Putamen (tissue), 1 donor: Measurements from ENCODE around the gene CDK14.

Source experiments
- DNase-seq: peaks from one replicate; pipeline ENCODE4 v3.0.0-alpha.2; 2016; ENCODE audit warnings: low spot score

CDK14 gene

GRCh38 chr7:91007371-91007770 lies 411.2 kb downstream of the CDK14 start:
- no peak for DNase-seq

GRCh38 chr7:91013078-91013477 lies 417.0 kb downstream of the CDK14 start:
- no peak for DNase-seq

- no peak for DNase-seq
These were observed 423.7 kb downstream of the CDK14 start for GRCh38 chr7:91019686-91020385.

- no peak for DNase-seq
These were observed 424.7 kb downstream of the CDK14 start for GRCh38 chr7:91020636-91021385.

- DNase-seq, result no peak
These were observed 425.8 kb downstream of the CDK14 start for GRCh38 chr7:91021956-91022355.

- DNase-seq, result no peak
These were observed 429.8 kb downstream of the CDK14 start for GRCh38 chr7:91025906-91026390.

GRCh38 chr7:91029688-91030087 lies 433.6 kb downstream of the CDK14 start:
- DNase-seq, result no peak

GRCh38 chr7:91030680-91031380 lies 434.7 kb downstream of the CDK14 start:
- DNase-seq, result no peak

GRCh38 chr7:91031757-91032156 lies 435.6 kb downstream of the CDK14 start:
- no peak for DNase-seq

GRCh38 chr7:91033574-91033973 lies 437.5 kb downstream of the CDK14 start:
- no peak for DNase-seq

- peak; percentile 59 for DNase-seq
These were observed 438.6 kb downstream of the CDK14 start for GRCh38 chr7:91034459-91035368.

GRCh38 chr7:91039033-91039432 lies 442.9 kb downstream of the CDK14 start:
- no peak for DNase-seq

- no peak for DNase-seq
These were observed 445.0 kb downstream of the CDK14 start for GRCh38 chr7:91041141-91041540.

- DNase-seq, result peak; percentile 69
These were observed 445.9 kb downstream of the CDK14 start for GRCh38 chr7:91041901-91042484.

GRCh38 chr7:91043186-91043585 lies 447.1 kb downstream of the CDK14 start:
- peak; percentile 21 for DNase-seq

GRCh38 chr7:91043924-91044645 lies 448.0 kb downstream of the CDK14 start:
- DNase-seq, result no peak

- DNase-seq, result no peak
These were observed 449.5 kb downstream of the CDK14 start for GRCh38 chr7:91045606-91046005.

- no peak for DNase-seq
These were observed 450.4 kb downstream of the CDK14 start for GRCh38 chr7:91046322-91047089.

GRCh38 chr7:91047636-91048035 lies 451.5 kb downstream of the CDK14 start:
- no peak for DNase-seq

GRCh38 chr7:91050677-91051076 lies 454.6 kb downstream of the CDK14 start:
- no peak for DNase-seq
